Stimulated activated CD8-positive, alpha-beta memory T cell treated with anti-CD3 and anti-CD28 coated beads, Interleukin-7, amount 100 ng/mL, for 48 hours (primary cell): ENCODE data around the gene BSPRY.

Experiments used
- DNase-seq, 2 donors: peaks; one replicate each; pipeline ENCODE4 v3.0.0-alpha.2; 2020; ENCODE audit warnings: low read depth in 1 of 2; ENCODE audit errors: extremely low read depth in 1 of 2

BSPRY gene

DNA sequence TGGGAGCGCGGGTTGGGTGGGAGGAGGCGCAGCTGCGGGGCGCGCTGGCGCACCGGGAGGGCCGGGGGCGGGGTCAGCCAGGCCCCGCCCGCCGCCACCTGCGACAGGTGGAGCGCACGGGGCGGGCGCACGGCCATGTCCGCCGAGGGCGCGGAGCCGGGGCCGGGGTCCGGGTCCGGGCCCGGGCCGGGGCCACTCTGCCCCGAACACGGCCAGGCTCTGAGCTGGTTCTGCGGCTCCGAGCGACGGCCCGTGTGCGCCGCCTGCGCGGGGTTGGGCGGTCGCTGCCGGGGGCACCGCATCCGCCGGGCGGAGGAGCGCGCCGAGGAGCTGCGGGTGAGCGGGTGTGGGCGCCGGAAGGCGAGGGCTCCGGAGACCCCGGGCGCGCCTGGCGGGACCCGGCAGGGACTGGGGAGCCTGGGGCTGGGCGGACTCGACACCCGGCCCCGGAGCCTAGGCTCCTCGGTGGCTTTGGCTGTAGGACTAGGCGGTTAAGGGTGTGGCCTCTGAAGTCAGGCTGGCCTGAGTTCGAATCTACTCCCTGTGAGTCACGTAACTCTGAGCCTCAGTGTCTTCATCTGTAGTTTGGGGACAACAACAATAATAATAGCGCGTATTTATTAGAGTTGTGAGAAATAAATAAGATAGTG lies at the start of gene BSPRY:
Gene BSPRY (plus strand): TSS at position 97 of the 650 bp plus-strand sequence. CDS start 39 bp downstream, at position 136.
- DNase-seq = no peak

DNA sequence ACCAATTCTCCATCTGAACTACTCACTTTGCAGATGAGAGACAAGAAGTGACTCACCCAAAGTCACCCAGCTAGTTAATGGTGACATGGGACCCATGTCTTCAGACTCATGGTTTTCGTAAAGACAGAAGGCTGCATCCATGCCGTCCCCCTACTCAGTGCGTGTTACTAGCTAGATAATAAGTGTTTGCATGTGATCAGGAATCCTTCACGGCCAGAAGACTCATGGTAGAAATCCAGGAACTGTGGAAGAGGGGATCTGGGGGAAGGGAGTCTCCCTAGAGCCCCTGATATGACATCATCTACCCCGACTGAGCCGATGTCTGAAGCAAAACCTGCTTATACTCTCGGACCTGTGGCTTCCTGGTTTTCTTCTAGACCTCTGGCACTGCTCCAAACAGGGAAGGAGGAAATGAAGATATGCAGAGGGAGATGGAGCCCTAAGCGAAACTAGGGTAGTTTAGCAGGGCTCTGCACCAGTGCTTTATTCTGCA lies 49.5 kb upstream of the BSPRY start:
- DNase-seq = no peak

DNA sequence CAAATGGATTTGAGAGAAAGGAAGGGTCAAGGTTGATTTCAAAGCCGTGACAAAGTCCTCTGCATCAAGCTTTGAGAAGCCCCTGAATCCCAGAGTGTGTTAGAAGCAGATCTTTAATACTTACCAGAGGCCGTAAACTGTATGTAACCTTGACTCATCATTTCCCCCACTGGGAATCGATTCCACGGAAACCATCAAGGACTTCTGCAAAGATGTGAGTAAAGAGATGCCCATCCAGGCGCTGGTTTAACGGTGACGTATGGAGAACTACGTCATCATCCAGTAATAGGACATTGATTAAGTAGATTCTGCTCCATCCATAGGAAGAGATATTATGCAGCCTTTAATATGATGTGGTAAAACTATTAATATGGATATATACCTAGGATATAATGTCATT lies 47.8 kb upstream of the BSPRY start:
- no peak for DNase-seq

DNA sequence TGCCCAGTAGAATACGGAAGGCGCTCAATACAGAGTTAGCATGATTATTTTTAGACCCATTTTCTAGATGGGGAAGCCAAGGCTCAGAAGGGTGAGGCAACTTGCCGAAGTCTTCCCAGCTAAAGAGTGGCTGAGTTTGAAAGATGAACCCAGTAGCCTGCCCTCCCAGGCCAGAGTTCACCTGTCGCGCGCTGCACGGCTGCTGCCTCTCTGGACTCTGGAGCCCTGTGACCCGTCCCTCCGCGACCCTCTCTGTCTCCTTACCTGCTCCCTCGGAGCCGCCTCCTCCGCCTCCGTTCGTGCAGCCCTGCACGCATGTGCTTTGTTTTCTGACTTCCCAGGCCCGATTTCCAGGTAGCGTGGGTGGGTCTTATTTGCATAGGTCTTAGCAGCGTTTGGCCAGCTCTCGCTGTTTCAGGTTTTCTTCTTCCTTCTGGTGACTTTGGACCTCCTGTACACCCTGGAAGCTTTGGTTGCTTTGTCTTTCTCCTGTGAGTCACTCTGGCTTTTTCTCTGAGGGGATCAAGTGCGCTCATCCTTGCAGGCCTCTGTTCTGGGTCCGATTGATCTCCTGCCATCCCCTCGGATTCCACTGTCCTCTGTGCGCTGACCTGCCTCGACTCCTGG lies 46.4 kb upstream of the BSPRY start, which contains the start of gene RNF183:
Gene RNF183 (minus strand): TSS at position 585 of the 627 bp plus-strand sequence. CDS start 5,192 bp downstream, outside the sequence.
- no peak for DNase-seq

DNA sequence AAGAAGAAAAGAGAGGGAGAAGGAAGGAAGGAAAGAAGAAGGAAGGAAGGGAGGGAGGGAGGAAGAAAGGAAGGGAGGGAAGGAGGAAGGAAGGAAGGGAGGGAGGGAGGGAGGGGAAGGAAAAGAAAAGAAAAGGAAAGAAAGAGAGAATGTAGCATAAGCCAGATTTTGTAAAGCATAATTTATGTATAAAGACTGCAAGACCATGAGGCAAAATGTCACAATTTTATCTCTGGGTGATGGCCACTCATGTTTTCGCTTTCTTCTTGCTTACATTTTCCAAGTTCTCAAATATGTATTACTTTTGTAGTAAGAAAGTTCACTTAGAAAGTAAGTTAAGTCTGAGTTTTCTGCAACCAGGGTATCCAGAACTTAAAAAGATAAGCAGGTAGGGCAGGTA lies 42.8 kb upstream of the BSPRY start:
- no peak for DNase-seq

DNA sequence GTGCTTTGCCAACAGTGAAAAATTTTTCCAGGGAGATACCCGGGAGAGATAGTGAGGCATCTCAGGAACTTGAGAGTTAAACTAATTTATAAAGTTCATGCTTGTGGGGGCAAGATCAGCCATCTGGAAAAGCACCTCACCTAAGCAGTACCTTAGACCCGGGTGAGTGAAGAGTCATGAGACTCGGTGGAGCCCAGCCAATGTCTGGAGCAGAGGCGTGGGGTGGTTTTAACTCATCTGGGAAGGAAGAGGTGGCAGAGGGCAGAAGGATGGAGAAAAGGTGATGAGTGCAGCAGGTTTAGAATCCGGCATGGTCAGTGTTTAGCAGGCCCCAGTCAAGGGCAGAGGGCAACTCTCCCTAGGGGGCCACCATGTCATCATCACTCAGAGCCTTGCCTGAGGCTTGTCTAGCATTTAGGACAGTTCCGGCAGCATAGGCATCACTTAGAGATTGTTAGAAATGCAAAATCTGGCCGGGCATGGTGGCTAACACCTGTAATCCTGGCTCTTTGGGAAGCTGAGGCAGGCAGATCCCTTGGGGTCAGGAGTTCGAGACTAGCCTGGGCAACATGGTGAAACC lies 41.9 kb upstream of the BSPRY start:
- DNase-seq = no peak

DNA sequence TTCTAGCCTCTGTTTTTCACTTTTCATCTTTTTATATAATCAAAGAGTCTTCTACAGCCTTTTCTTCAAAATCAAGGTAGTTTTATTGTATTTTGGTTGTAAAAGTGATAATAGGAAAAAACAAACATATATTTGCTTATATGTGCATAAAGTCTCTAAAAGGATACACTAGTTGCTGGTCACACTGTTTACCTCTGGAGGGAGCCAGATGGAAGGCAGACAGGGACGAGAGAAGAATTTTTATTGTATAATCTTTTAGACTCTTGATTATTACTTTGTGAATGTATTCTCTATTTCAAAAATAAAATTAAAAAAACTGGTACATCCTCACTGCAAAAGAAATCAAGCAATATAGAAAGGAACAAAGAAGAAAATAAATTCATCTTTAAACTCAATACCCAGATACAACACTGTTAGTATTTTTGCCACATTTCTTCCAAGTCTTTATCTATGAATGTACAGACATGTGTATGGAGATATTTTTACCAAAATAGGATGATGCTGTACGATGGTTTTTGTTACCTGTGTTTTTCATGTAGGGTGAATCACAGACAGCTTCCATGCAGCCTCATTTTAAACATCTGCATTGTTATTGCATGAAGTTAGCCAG lies 40.0 kb upstream of the BSPRY start:
- peak in 1 of 2 donors; percentile 5 for DNase-seq

DNA sequence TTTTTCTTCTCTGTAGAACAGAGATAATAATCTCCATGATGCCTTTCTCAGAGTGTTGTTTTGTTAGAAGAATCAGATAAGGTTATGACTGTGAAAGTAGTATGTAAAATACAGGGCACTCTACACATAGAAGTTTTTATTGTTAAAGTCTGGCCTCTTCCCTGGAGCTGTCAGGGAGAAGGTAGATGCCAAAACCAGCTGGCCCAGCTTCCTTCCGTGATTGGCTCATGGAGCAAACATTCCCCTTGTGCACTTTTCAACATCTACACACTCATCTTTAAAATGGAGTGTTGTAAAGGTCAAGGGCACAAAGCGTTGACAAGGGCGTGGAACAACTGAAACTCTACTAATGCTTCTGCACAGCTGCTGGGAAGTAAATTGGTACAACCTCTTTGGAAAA lies 38.8 kb upstream of the BSPRY start:
- no peak for DNase-seq

DNA sequence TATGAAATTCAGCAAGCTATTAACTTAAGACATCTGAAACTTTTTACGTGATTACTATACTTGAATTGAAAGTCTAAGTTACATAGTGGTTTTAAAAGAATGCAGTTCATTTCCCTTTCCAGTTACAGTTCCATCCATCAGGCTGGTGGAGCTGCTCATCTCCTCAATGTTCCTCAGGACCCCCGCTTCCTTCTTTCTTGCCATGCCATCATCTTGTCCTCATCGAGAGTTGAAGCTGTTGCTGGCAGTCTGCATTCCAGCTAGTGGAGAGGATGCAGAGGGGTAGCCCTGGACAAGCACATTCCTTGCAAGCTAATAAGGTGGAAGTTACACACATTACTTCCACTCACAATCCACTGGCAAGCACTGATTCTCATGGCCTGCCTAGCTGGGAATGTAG lies 37.4 kb upstream of the BSPRY start:
- DNase-seq = no peak

DNA sequence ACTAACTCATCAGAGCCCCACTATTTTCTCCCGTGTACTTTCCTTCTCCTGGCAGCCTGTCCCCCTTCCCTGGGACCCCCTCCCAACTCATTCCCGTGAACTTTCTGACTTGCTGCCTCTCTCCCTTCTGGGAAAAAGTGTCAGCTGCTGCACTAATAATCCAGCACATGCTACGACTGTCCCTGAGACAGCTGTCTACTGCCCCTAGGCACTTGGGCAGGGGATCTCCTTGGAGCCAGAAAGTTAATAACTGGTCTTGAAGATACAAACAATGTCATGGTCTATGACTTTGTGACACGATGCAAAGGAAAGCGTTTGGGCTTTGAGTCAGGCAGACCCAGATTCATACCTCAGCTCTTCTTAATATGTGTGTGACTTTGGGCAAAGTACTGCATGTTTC lies 36.1 kb upstream of the BSPRY start:
- DNase-seq = no peak

DNA sequence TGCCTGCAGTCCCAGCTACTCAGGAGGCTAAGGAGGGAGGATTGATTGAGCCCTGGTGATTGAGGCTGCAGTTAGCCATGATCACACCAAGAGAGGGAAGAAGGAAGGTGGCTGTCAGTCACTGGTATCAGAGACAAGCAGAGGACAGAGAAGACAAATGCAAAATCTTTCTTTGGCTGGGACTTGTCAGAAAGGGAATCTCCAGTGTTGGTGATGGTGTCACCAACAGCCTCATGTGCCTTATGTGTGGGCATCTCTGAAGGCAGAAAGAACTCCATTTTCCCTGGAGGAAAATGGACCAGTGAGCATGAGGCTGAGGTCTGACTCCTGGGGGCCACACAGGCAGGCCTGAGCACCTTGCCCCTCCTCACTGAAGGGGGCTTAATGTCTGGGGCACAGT lies 34.1 kb upstream of the BSPRY start:
- DNase-seq = no peak

DNA sequence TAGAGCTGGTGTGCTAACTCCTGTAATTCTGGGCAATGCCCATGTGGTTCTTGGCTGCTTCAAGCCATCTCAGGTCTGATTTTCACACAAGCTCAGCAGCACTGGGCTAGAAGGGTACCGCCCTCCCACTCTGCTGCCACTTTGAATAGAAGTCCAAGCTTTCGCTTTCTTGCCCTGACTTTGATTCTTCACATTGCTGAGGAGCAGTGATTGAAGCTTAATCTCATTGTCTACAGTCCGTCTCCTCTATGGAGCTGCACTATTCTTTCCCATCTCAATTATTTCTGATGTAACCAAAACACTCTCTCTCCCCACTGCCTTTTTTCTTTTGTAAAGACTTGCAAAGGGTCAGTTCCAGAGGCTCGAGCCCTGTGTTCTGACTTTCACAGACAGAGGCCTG lies 33.3 kb upstream of the BSPRY start:
- no peak for DNase-seq

DNA sequence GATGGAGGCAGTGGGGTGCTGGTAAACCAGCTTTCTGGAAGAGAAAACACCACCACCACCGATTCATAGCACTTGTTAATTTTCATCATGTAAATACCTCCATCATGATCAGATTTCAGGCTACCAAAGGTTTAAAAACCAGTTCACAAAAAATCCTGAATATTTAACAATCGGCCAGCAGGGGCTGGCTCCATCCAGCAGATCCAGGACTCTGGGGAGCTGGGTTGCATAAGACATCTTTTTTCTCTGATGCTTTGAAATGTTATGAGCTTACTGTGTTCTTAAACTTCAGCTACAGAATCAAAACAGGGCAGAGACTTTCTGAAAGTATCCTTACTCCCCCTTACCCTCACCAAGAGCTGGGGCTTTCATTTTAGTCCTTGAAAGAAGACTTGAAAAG lies 31.6 kb upstream of the BSPRY start:
- DNase-seq = no peak

DNA sequence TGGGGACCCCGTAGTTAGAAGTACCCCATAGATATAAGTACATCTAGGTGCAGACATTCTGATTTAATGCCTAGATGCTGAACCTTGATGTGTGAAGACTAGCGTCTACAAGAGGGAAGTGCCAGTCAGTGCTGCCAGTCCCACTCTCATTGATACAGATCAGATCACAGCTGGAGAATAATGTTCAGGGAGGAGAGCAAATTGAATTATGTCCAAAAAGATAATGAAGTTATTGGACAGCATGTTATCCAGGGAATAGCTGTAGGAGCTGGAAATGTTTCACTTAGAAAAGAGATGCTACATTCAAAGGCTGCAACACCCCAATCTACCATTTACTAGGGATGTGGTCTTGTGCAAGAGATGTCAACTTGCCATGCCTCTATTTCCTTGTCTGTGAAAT lies 30.3 kb upstream of the BSPRY start:
- DNase-seq = no peak

DNA sequence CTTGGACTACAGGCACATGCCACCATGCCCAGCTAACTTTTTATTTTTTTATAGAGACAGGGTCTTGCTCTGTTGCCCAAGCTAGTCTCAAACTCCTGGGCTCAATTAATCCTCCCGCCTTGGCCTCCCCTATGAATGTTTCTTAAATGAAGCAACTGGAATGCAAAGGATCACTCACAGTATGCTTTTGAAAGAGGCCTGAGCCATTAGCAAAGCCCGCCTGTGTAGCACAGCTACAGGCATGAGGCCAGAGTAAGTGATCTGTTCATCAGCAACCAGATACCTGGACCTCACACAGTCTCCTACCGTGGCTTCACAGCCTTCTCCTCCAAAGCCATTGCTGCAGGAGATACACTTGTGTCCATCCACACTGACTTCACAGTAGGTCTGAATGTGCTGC lies 29.3 kb upstream of the BSPRY start:
- DNase-seq = no peak

DNA sequence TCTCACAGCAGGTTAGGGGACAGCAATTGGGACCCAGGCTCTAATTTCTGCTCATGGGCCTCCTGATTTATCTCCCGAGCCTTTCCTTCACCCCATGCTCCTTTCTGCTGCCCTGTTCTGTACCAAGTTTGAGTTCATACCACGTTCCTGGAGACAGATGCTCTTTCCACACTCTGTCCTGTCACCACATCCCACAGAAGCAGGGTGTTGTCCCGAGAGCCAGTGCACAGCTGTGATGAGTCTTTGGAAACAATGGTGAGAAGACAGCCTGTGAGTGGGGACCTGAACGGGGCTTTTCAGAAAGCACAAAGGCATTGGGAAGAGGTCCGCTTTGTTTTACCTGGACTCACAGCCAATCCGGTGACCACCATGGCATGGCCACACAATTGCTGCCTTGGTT lies 26.7 kb upstream of the BSPRY start:
- no peak for DNase-seq

DNA sequence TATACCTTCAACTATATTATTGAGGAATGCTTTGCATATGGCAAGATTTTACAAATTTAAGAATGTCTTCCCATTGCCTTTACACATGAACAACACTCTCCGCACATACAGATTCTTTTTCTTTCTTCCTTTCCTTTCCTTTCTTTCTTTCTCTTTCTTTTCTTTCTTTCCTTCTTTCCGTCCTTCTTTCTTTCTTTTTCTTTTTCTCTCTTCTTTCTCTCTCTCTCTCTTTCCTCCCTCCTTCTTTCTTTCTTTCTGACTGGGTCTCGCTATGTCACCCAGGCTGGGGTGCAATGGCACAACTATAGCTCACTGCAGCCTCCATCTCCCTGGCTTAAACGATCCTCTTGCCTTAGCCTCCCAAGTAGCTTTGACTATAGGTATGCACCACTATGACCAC lies 23.1 kb upstream of the BSPRY start:
- no peak for DNase-seq

DNA sequence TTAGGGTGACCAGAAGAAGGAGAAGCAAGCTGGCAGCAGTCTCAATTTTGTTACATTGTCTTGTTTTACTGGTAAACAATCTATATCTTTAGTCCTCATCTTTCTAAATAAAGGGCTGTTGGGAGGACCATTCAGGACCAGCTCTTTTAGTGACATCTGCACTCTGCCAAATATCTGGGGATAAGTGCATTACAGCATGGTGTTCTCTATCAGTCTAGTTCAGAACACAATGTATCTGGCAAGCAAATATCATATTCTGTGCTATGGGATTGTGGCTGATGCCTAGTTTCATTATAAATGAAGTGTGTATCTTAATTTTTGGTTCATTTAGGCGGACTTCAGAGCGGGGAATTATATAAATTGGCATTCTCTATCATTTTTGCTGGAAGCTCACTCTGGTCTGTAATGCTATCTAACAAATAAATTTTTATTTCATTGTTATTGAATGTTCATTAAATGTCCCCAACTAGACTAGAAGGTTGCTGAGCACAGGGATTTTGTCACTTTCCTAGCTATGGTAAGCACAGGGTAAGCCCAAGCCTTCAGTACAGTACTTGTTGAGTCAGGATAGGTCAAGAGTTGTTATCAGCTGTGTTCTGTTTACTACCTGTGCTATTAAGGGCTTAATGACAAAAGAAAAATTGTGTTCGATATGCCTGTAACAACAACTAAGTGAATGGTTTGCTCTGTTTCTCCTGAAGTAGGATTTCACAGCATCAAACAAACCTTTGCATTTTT lies 21.1 kb upstream of the BSPRY start:
- no peak for DNase-seq

DNA sequence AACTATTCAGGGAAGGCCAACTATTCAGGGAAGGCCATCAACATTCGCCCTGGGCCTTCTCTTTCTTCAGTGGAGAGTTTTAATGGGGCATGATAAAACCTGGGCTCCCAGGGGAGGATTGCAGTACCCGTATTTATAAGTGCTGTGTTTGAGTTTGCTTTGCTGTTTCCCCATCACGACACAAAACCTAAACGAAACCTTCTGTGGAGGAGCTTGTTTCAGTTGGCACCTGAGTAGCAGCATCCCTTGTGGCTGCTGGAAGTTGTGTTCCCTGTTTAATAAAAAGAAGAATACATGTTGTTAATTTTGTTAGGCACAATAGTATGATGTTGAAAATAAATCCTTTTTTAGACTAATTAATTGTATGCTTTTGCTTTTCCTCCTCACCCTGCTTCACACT lies 17.6 kb upstream of the BSPRY start:
- DNase-seq = no peak

DNA sequence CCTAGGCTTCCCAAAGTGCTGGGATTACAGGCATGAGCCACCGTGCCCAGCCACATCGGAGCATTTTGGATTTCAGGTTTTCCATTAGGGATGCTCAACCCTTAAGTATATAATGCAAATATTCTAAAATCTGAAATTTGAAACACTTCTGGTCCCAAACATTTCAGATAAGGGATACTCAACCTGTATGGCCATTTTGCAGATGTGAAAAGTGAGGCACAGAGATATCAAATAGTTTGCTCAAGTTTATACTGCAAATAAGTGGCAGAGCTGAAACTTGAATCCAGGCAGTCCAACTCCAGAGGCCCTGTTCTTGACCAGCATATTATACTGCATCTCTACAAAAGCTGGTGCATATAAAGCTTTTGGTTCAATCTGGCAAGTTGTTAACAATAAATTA lies 11.6 kb upstream of the BSPRY start:
- no peak for DNase-seq

DNA sequence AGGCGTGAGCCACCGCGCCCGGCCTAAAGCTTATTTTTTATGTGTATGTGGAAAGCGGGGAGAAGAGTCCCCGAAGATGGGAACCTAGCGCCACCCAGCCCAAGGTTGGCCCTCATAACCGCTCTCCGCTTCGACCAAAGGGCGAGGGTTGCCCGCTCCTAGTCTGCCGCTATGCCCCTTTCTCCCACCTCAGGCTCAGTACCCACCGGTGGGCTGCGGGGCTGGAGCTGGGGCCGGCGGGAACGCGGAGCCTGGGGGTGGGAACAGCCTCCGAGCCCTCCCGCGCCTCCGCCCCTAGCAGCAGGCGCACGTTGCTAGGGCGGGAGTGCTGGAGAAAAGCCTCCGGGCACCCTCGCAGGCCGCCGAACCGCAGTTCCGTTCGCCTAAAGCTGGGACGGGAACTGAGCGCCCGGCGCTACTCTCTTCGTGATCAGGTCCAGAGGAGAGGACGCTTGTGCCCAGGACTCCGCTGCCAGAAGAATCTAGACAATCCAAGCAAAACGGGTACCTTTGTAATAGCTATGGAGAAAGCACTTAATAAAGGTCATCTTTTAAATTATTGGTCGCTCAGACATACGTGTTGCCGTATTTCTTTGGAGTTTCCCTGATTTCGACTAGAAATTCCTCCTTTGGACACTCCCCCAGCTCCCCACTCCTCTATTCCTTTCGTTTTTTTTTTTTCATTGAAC lies 9.2 kb upstream of the BSPRY start, which contains the start of gene WDR31:
Gene WDR31 (minus strand): TSS at position 265 of the 689 bp plus-strand sequence. CDS start 8,253 bp downstream, outside the sequence.
- peak; percentile 70 to 74 for DNase-seq
